K562 (cell line): ENCODE measurements around the gene ARL10. TPM values are rescaled to one million over a fixed set of nuclear protein-coding genes. Genes with fewer than 3 reads are reported as not detected.

Source experiments
- ARID1B ChIP-seq: fragments of 450-650 bp; IDR thresholded peaks from 2 replicates; pipeline ENCODE4 v1.6.1; 2016; ENCODE audit warnings: antibody characterized with exemption, mild to moderate bottlenecking, inconsistent platforms
- ATF1 ChIP-seq, 2 experiments: fragments of 450-650 bp in 1 of 2; IDR thresholded peaks; 2 replicates each; pipeline ENCODE4 v1.6.1; 2016; ENCODE audit warnings: missing compliant biosample characterization in 1 of 2, missing genetic modification characterization in 1 of 2
- ATF3 ChIP-seq, 2 experiments: fragments of 450-650 bp in 1 of 2; sonication (generic) in 1 of 2; formaldehyde crosslinking in 1 of 2; IDR thresholded peaks in 1 of 2; conservative IDR thresholded peaks in 1 of 2; 2 replicates each; pipeline versions ENCODE4 v1.6.1 to v1.8.1; 2016 to 2023; ENCODE audit warnings: mild to moderate bottlenecking in 2 of 2, moderate library complexity in 2 of 2, inconsistent platforms in 1 of 2, missing genetic modification reagents in 1 of 2
- CBFA2T3 ChIP-seq: fragments of 450-650 bp; IDR thresholded peaks from 2 replicates; pipeline ENCODE4 v1.6.1; 2017
- CREB3L1 ChIP-seq: fragments of 450-650 bp; IDR thresholded peaks from 2 replicates; pipeline ENCODE4 v1.6.1; 2014; ENCODE audit warnings: low read depth, mild to moderate bottlenecking, moderate library complexity, borderline replicate concordance
- CTBP1 ChIP-seq: fragments of 450-650 bp; IDR thresholded peaks from 2 replicates; pipeline ENCODE4 v1.6.1; 2016; ENCODE audit warnings: borderline replicate concordance
- DPF2 ChIP-seq: fragments of 450-650 bp; IDR thresholded peaks from 2 replicates; pipeline ENCODE4 v1.6.1; 2016
- GTF2B ChIP-seq: IDR thresholded peaks from 2 replicates; pipeline ENCODE4 v1.6.1; 2011; ENCODE audit not compliant: insufficient read length; ENCODE audit errors: extremely low read depth
- L3MBTL2 ChIP-seq: fragments of 450-650 bp; IDR thresholded peaks from 2 replicates; pipeline ENCODE4 v1.6.1; 2016; ENCODE audit warnings: mild to moderate bottlenecking, moderate library complexity
- NBN ChIP-seq: fragments of 450-650 bp; IDR thresholded peaks from 2 replicates; pipeline ENCODE4 v1.6.1; 2016; ENCODE audit warnings: low read depth, mild to moderate bottlenecking
- NFE2 ChIP-seq: IDR thresholded peaks from 2 replicates; pipeline ENCODE4 v1.6.1; 2014; ENCODE audit warnings: antibody characterized with exemption, low read depth
- NRF1 ChIP-seq, 2 experiments: fragments of 450-650 bp; IDR thresholded peaks in 1 of 2; conservative IDR thresholded peaks in 1 of 2; 2 replicates each; pipeline ENCODE4 v1.6.1; 2014; ENCODE audit warnings: mild to moderate bottlenecking in 2 of 2
- RAD21 ChIP-seq, 2 experiments: fragments of 250-450 bp in 1 of 2; fragments of 450-650 bp in 1 of 2; sonication (Bioruptor Pico) in 1 of 2; formaldehyde crosslinking in 1 of 2; IDR thresholded peaks in 1 of 2; conservative IDR thresholded peaks in 1 of 2; 2 replicates each; pipeline versions ENCODE4 v1.4.0 to v1.8.0; 2020 to 2022; ENCODE audit warnings: mild to moderate bottlenecking in 2 of 2, moderate library complexity in 1 of 2
- RCOR1 ChIP-seq, 2 experiments: IDR thresholded peaks; 2 replicates each; pipeline ENCODE4 v1.6.1; 2012; ENCODE audit warnings: low read depth in 2 of 2, low read length in 2 of 2, borderline replicate concordance in 1 of 2, improper control_type of control experiment in 1 of 2
- ZBTB11 ChIP-seq, 3 experiments: fragments of 200-800 bp in 1 of 3; fragments of 250-450 bp in 1 of 3; fragments of 450-650 bp in 1 of 3; sonication (Bioruptor Pico) in 1 of 3; sonication (Bioruptor generic) in 1 of 3; formaldehyde crosslinking in 1 of 3; IDR thresholded peaks; 2 replicates each; pipeline versions ENCODE4 v1.6.1 to v1.8.0; 2016 to 2022; ENCODE audit warnings: mild to moderate bottlenecking in 2 of 3, missing genetic modification characterization in 2 of 3, missing compliant biosample characterization in 1 of 3, moderate library complexity in 1 of 3
- ZNF316 ChIP-seq: fragments of 450-650 bp; IDR thresholded peaks from 2 replicates; pipeline ENCODE4 v1.6.1; 2016
- ZNF395 ChIP-seq: fragments of 200-800 bp; sonication (Bioruptor generic); IDR thresholded peaks from 2 replicates; pipeline ENCODE4 v1.6.1; 2017; ENCODE audit warnings: missing genetic modification characterization, missing compliant biosample characterization
- ZNF445 ChIP-seq: fragments of 250-450 bp; sonication (Bioruptor Pico); IDR thresholded peaks from 2 replicates; pipeline ENCODE4 v1.4.0; 2020; ENCODE audit warnings: low read depth, mild to moderate bottlenecking, moderate library complexity
- polyA plus RNA-seq, 8 experiments: library from polyadenylated mRNA; depleted of rRNA in 4 of 8; stranded (reverse) in 5 of 8; unstranded in 3 of 8; fragments of >200 nt; fragmentation: Nextera tagmentation in 2 of 8; fragmentation: Illumina TruSeq in 1 of 8; extraction: Ambion mirVana in 2 of 8; extraction: Trizol in 1 of 8; gene quantifications; 2 replicates each; pipeline versions ENCODE4 v1.2.1 to v1.2.3, GENCODE V29; 2011 to 2014; ENCODE audit warnings: inconsistent platforms in 1 of 8, missing spikeins in 1 of 8
- total RNA-seq, 7 experiments: library from RNA; depleted of rRNA in 6 of 7; stranded (reverse); fragments of >200 nt in 6 of 7; fragmentation: Illumina TruSeq in 2 of 7; extraction: Trizol in 2 of 7; gene quantifications; 2 replicates each; pipeline versions ENCODE4 v1.2.1 to v1.2.3, GENCODE V29; 2011 to 2021; ENCODE audit warnings: low replicate concordance in 1 of 7

The ARL10 gene
- total and polyA plus RNA-seq, 9 of the 15 experiments (the other 6 are each of a cell fraction or from before 2014, with no cell fraction given): under 0.01 to 0.40 (median 0.34) TPM; not detected in 3

GRCh38 chr5:176396330-176396729 lies 31.0 kb downstream of the ARL10 start (continued):
- TF ChIP-seq DPF2 (peak; percentile 78), ZNF395 (CRISPR knock-in tag) (peak; percentile 51; the same call in 1 of the 2 replicates), NBN (peak; percentile 66; the same call in 1 of the 2 replicates), ZBTB11 (CRISPR knock-in tag; IDR thresholded peaks at IDR 0.05) (peak in 1 of 3 experiments; percentile 44; a peak in 1 of 6 replicates), NRF1 (conservative IDR thresholded peaks at IDR 0.05 in 1 of 2, IDR thresholded peaks at IDR 0.05 in 1 of 2) (0 out of 4 replicates have a peak, but pooled peaks of 1 of the 2 experiments have one; percentile 20), CTBP1 (peak; percentile 26; the same call in 1 of the 2 replicates), GTF2B (no peak), L3MBTL2 (peak; percentile 36; the same call in 1 of the 2 replicates), RAD21 (CRISPR knock-in tag; conservative IDR thresholded peaks at IDR 0.05 in 1 of 2, IDR thresholded peaks at IDR 0.05 in 1 of 2) (peak in 1 of 2 experiments; percentile 15; a peak in 1 of 4 replicates), NFE2 (peak; percentile 60; the same call in 1 of the 2 replicates), CREB3L1 (peak; percentile 65; the same call in 1 of the 2 replicates), ATF1 (CRISPR knock-in tag; IDR thresholded peaks at IDR 0.05) (no peak), ATF1 (tag; IDR thresholded peaks at IDR 0.05) (peak; percentile 85), CBFA2T3 (peak; percentile 26; the same call in 1 of the 2 replicates), ARID1B (peak; percentile 63), ATF3 (IDR thresholded peaks at IDR 0.05) (peak; percentile 57; the same call in 1 of the 2 replicates), ATF3 (CRISPR knock-in tag; conservative IDR thresholded peaks at IDR 0.05) (no peak), RCOR1 (IDR thresholded peaks at IDR 0.05; ENCODE audit: borderline replicate concordance in 1 of 2, low read depth in 2 of 2, low read length in 2 of 2) (peak in 1 of 2 experiments; percentile 46; a peak in 2 of 4 replicates), ZNF316 (peak; percentile 100), ZNF445 (CRISPR knock-in tag) (no peak)
